Endometrial microvascular endothelial cells (primary cell): Measurements from ENCODE around the gene ARHGAP4. TPM values are rescaled to one million over a fixed set of nuclear protein-coding genes. Genes with fewer than 3 reads are reported as not detected.

ENCODE experiments used
- in situ Hi-C: cut with HindIII; loops from 2 replicates; pipeline ENCODE4 v1.10.0; 2017; ENCODE audit warnings: low sequenced_read_pairs, low pct_unique_long_range_greater_than_20kb; ENCODE audit errors: inconsistent ontology term
- total RNA-seq: library from RNA; depleted of rRNA; stranded (reverse); fragments of >200 nt; gene quantifications from one replicate; pipeline ENCODE4 v1.2.3, GENCODE V29; 2015; ENCODE audit errors: inconsistent ontology term

Gene ARHGAP4
- total RNA-seq, 1 donor from 2014 or later = 15.4 TPM

GRCh38 chrX:153874366-153875125, 51.5 kb downstream of the ARHGAP4 start:
- in situ Hi-C loops = no loop called here

GRCh38 chrX:153874085-153874365, 52.0 kb downstream of the ARHGAP4 start:
- in situ Hi-C loops = no loop called here

- in situ Hi-C loops = no loop called here
These were observed 52.6 kb downstream of the ARHGAP4 start for GRCh38 chrX:153873282-153874084.

- in situ Hi-C loops = no loop called here
These were observed 53.9 kb downstream of the ARHGAP4 start for GRCh38 chrX:153871946-153872878.

- in situ Hi-C loops = no loop called here
These were observed 54.6 kb downstream of the ARHGAP4 start for GRCh38 chrX:153871451-153871850.

GRCh38 chrX:153870791-153871360, 55.2 kb downstream of the ARHGAP4 start:
- in situ Hi-C loops = no loop called here

- in situ Hi-C loops = no loop called here
These were observed 55.8 kb downstream of the ARHGAP4 start for GRCh38 chrX:153870288-153870690.

GRCh38 chrX:153869473-153870287, 56.4 kb downstream of the ARHGAP4 start:
- in situ Hi-C loops = no loop called here

- in situ Hi-C loops = no loop called here
These were observed 57.2 kb downstream of the ARHGAP4 start for GRCh38 chrX:153868576-153869472.

GRCh38 chrX:153867671-153868070, 58.4 kb downstream of the ARHGAP4 start:
- in situ Hi-C loops = no loop called here

GRCh38 chrX:153867139-153867538, 58.9 kb downstream of the ARHGAP4 start:
- in situ Hi-C loops = no loop called here

- in situ Hi-C loops = no loop called here
These were observed 59.6 kb downstream of the ARHGAP4 start for GRCh38 chrX:153866302-153867019.

GRCh38 chrX:153865685-153866084, 60.4 kb downstream of the ARHGAP4 start:
- in situ Hi-C loops = no loop called here

GRCh38 chrX:153865321-153865580, 60.8 kb downstream of the ARHGAP4 start:
- in situ Hi-C loops = no loop called here

- in situ Hi-C loops = no loop called here
These were observed 61.3 kb downstream of the ARHGAP4 start for GRCh38 chrX:153864561-153865320.

- in situ Hi-C loops = no loop called here
These were observed 62.0 kb downstream of the ARHGAP4 start for GRCh38 chrX:153864101-153864500.
